ENCODE results near the gene CEP170.
A peak's percentile ranks its signal among the peaks of the same experiment; 100 is the strongest.
"Not testable (repeated sequence)": the region's sequence is repeated elsewhere in the genome, so short reads cannot be mapped to it uniquely, and the experiment has no call there.

CEP170 gene

GRCh38 chr1:243173758-243174369 is 81.2 kb downstream of the CEP170 start:
- DNase-seq (ENCODE audit: low spot score): not testable (repeated sequence)

DNA sequence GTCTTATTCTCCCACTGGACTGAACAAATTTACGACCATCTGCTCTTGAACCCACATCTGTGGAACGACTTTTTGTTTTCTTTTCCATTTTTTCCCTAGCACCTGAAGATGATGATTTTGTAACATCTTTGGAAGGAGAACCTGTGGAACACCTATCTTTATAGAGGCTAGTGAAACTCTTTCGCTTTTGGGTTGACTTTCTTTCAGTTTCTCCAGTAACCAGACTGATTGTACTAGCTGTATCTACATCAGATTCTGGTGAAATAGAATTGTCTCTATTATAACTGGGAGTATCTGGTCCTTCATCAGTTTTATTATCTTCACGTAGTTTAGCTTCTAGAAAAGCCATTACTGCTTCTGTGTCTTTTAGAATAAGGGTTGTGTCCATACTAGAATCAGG is 90.2 kb downstream of the CEP170 start:
- DNase-seq (ENCODE audit: low spot score): not testable (repeated sequence)

DNA sequence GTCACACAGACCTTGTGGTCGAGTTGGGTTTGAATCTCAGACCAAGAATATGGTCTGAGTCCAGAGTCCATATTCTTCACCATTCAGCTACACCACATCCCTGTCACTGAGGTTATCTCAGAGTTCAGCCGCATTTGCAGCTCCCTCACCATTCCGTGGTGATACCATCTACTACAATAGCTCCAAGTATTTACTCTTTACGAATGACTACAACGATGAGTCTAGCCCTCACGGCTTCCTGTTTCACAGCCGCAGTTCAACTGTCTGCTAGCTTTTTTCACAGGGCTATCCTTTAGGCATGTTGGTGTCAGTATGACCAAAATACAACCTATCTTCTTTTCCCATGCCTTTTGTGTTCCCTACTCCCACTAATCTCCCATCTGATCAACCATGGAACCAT is 104.2 kb downstream of the CEP170 start:
- not testable (repeated sequence) for DNase-seq (ENCODE audit: low spot score)

GRCh38 chr1:243149120-243149519 is 106.0 kb downstream of the CEP170 start:
- not testable (repeated sequence) for DNase-seq (ENCODE audit: low spot score)

GRCh38 chr1:243147351-243147750 is 107.7 kb downstream of the CEP170 start:
- DNase-seq (ENCODE audit: low spot score): not testable (repeated sequence)

- not testable (repeated sequence) for DNase-seq (ENCODE audit: low spot score)
Observed at GRCh38 chr1:243140498-243140897, 114.6 kb downstream of the CEP170 start.

- not testable (repeated sequence) for DNase-seq (ENCODE audit: low spot score)
Observed at GRCh38 chr1:243122876-243123409, 132.1 kb downstream of the CEP170 start.

DNA sequence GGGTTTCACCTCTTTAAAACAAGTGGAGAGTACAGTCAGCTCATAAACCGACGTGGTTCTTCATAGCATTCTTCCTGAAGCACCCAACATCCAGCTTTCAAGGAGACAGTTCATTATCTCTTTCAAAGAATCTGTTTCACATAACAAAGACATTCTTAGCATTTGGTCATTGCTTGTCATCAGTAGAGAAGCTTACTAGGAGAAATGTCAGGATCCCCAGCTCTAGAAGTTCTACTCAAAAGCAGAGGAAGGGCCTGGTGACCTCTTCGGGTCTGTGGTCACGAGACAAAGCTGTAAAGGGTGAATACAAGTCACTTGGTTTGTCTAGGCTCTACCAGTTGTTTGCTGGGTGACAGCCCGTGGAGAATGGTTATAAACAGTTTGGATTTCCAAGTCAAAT is 133.1 kb downstream of the CEP170 start:
- DNase-seq (ENCODE audit: low spot score): not testable (repeated sequence)

DNA sequence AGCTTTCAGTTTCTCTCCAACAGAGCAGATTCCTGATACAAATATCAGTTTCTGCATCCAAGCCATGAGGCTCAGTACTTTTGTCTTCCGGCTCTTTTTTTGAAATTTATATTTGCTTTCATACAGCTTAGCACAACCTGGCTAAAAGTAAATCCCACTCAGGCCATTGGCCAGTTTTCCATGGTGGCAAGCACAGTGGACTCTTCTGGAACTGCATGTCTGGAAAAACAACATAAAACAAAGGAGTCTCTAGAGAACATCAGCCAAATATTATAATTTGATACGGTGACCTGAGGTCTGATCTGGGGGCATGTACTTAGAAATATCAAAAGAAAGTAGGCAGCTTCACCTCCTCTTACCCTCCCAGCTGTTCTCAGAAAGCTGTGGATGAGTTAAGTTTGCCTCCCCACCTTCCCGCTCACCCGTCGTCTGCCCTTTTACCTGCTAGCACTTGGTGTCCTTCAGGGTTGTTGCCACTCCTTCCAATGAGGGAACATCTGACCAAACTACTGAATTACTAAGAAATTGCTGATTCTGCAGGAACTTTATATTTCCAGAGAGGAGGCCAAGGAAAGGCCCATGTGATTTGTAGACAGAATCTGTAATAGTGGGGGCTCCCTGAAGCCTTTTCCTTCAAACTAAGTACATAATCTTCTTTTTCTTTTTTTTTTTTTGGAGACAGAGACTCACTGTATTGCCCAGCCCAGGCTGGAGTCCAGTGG is 136.3 kb downstream of the CEP170 start:
- DNase-seq (ENCODE audit: low spot score): not testable (repeated sequence)

- DNase-seq (ENCODE audit: low spot score): not testable (repeated sequence)
Observed at GRCh38 chr1:243116187-243116586, 138.9 kb downstream of the CEP170 start.

DNA sequence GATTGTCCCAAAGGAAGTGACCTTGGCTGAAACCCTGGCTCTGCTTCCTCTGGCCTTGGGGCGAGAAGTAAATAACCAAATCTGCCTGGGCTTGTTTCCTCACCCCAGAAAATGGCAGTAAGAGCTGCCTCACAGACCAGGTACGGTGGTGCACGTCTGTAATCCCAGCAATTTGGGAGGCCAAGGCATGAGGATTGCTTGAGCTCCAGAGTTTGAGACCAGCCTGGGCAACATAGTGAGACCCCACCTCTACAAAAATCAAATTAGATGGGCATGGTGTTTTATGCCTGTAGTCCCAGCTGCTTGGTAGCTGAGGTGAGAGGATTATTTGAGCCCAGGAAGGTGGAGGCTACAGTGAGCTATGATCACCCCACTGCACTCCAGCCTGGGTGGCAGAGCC is 140.3 kb downstream of the CEP170 start:
- not testable (repeated sequence) for DNase-seq (ENCODE audit: low spot score)

DNA sequence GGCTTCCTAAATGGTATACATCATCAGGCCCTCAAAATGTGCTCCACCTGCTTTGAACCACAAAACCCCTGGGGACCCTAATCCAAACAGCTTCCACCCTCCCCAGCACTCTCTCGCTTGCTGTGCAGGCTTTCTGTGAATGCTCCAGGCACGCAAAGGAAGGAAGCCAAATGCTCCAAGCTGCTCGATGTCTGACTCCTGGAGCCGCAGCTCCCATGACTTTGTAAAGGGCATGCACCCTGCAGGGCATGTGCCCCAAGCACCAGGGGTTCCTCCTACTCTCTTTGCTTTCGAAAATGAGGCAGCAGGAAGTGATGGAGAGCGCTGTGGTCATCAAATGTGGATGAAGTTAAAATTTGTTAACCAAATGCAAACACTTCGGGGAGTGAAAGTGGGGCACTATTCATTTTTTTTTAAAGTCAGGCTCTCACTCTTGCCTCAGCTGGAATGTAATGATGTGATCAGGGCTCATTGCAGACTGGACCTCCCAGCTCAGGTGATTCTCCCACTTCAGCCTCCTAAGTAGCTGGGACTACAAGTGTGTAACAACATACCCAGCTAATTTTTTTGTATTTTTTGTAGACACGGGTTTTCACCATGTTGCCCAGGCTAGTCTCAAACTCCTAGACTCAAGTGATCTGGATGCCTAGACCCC is 140.9 kb downstream of the CEP170 start:
- not testable (repeated sequence) for DNase-seq (ENCODE audit: low spot score)

- not testable (repeated sequence) for DNase-seq (ENCODE audit: low spot score)
Observed at GRCh38 chr1:243107171-243107570, 147.9 kb downstream of the CEP170 start.

DNA sequence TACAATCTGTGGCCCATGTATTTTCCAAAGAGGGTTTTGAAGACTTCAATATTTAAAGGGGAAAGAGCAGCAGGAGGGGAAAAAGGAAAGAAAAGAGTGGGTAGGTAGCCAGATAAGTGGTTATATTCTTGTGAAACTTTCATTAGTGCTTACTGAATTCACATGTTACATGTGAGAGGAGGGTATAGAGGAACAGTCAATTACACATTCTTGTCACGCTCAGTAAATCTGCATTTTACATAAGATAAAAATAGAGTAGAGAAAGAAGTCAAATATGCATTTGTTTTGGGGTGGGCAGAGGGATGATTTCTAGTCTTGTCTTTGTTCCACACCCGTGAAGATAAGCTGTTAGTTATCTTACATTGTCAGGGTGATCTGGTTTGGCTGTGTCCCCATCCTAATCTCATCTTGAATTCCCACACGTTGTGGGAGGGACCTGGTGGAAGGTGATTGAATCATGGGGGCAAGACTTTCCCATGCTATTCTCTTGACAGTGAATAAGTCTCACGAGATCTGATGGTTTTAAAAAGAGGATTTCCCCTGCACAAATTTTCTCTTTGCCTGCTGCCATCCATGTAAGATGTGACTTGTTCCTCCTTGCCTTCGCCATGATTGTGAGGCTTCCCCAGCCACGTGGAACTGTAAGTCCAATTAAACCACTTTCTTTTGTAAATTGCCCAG is 149.3 kb downstream of the CEP170 start:
- not testable (repeated sequence) for DNase-seq (ENCODE audit: low spot score)

DNA sequence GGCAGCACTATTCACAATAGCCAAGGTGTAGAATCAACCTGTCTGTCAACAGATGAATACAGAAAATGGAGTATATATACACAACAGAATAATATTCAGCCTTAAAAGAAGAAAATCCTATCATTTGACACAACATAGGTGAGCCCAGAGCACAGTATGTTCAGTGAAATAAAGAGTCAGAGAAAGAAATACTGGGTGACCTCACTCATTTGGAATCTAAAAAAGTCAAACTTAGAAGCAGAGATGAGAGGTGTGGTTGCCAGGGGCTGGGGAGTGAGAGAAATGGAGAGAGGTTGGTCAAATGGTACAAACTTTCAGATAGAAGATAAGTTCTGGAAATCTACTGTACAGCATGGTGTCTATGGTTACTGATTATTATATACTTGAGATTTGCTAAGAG is 150.0 kb downstream of the CEP170 start:
- DNase-seq (ENCODE audit: low spot score): not testable (repeated sequence)

DNA sequence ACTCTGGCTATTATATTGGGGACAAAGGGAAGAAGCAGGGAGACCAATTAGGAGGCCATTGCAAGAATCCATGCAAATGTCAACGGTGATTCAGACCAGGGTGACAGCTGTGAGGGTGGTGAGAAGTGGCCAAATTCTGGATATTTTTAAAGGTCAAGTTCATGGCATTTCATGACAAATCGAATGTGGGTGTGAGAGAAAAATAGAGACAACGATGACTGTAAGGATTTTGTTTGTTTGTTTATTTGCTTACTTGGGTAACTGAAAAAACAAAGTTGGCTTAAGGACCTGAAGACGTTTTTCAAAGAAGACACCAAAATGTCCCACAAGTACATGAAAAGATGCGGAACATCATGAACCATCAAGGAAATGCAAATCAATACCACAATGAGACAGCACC is 150.6 kb downstream of the CEP170 start:
- DNase-seq (ENCODE audit: low spot score): not testable (repeated sequence)

DNA sequence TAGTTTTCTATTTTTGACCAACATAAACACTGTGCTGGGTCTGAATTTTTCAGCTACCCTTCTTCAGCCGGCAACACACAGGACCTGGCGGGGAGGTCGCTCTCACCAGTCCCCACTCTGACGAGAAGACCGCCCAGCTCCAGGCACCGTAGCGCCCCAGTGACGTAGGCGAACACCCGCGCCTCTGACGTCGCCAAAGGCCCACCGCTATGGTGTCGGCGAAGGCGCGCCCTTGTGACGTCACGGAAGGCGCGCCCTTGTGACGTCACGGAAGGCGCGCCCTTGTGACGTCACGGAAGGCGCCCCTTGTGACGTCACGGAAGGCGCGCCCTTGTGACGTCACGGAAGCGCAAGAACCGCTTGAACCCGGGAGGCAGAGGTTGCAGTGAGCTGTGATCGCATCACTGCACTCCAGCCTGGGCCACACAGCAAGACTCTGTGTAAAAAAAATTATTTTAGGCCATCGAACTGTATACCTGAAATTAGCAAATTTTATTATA is 153.5 kb downstream of the CEP170 start:
- peak; percentile 68 for DNase-seq (ENCODE audit: low spot score)

DNA sequence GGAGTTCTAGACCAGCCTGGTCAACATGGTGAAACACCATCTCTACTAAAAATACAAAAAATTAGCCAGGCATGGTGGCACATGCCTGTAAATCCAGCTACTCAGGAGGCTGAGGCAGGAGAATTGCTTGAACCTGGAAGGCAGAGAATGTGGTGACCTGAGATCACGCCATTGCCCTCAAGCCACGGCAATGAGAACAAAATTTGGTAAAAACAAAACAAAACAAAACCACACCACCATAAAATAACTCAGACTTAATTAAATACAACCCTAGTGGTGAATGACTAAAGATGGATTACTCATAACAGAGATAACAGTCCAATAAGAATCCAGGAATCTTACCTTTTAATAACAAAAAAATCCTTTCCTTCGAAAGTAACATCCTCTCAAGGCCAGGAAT is 167.7 kb downstream of the CEP170 start:
- DNase-seq (ENCODE audit: low spot score): not testable (repeated sequence)

Data from LoVo (cell line).